WTC11 (cell line): ENCODE results near the gene MYLK4. TPM values are rescaled to one million over a fixed set of nuclear protein-coding genes. Genes with fewer than 3 reads are reported as not detected.

ENCODE experiments used
- ATAC-seq: fragments of 200-7000 bp; cut with Tn5 transposase; 2 replicates; pipeline ENCODE4 v1.10.0; 2021; ENCODE audit warnings: mild to moderate bottlenecking, moderate library complexity
- CTCF ChIA-PET: fragments of 300-600 bp; sonication (Branson Sonifier 250); formaldehyde crosslinking; loops from one replicate; lab custom pipeline; 2021; ENCODE audit warnings: antibody characterized with exemption; lab: Charles Lee
- POLR2A ChIA-PET: fragments of 350-600 bp; sonication (Branson Sonifier 250); formaldehyde crosslinking; loops from one replicate; lab custom pipeline; 2021; ENCODE audit warnings: antibody characterized with exemption; lab: Charles Lee
- DNase-seq: peaks from one replicate; pipeline ENCODE4 v3.0.0; 2021; ENCODE audit warnings: low spot score
- H3K27ac Mint-ChIP-seq: 2 replicates; pipeline ENCODE4 v1.8.0; 2021; ENCODE audit warnings: mixed read lengths
- H3K27me3 Mint-ChIP-seq: 2 replicates; pipeline ENCODE4 v1.8.0; 2021; ENCODE audit warnings: low read depth, mild to moderate bottlenecking, moderate library complexity, mixed read lengths
- H3K36me3 Mint-ChIP-seq: 2 replicates; pipeline ENCODE4 v1.8.0; 2021; ENCODE audit warnings: mixed read lengths
- H3K4me1 Mint-ChIP-seq: 2 replicates; pipeline ENCODE4 v1.8.0; 2022; ENCODE audit warnings: mixed read lengths
- H3K4me3 Mint-ChIP-seq: 2 replicates; pipeline ENCODE4 v1.8.0; 2021; ENCODE audit warnings: mild to moderate bottlenecking, moderate library complexity, mixed read lengths
- H3K9me3 Mint-ChIP-seq: 2 replicates; pipeline ENCODE4 v1.8.0; 2021; ENCODE audit warnings: mixed read lengths
- GTF2I ChIP-seq: fragments of 250-450 bp; sonication (Bioruptor Pico); conservative IDR thresholded peaks from 2 replicates; pipeline ENCODE4 v1.4.0; 2021; ENCODE audit warnings: mild to moderate bottlenecking
- NFATC4 ChIP-seq: fragments of 250-450 bp; sonication (Bioruptor Pico); IDR thresholded peaks from 2 replicates; pipeline ENCODE4 v1.9.0; 2021; ENCODE audit warnings: mild to moderate bottlenecking
- OVOL2 ChIP-seq: fragments of 250-450 bp; sonication (Bioruptor Pico); IDR thresholded peaks from 2 replicates; pipeline ENCODE4 v1.9.0; 2021; ENCODE audit warnings: mild to moderate bottlenecking, borderline replicate concordance
- total RNA-seq: library from RNA; stranded (reverse); gene quantifications from 3 replicates; pipeline ENCODE4 v1.2.3, GENCODE V29; 2021
- TF ChIP-seq, protein P1 (sequence below): sonication (generic); formaldehyde crosslinking; IDR thresholded peaks from 2 replicates; pipeline ENCODE4 v1.8.1; 2022; ENCODE audit warnings: mild to moderate bottlenecking, moderate library complexity, missing genetic modification reagents
- TF ChIP-seq, protein P2 (sequence below): sonication (generic); formaldehyde crosslinking; IDR thresholded peaks from 2 replicates; pipeline ENCODE4 v1.8.1; 2023; ENCODE audit warnings: mild to moderate bottlenecking, missing genetic modification reagents, borderline replicate concordance
- TF ChIP-seq, protein P3 (sequence below): sonication (generic); formaldehyde crosslinking; IDR thresholded peaks from 2 replicates; pipeline ENCODE4 v1.8.1; 2022; ENCODE audit warnings: low read depth, missing genetic modification reagents, borderline replicate concordance
- TF ChIP-seq, protein P4 (sequence below): sonication (generic); formaldehyde crosslinking; IDR thresholded peaks from 2 replicates; pipeline ENCODE4 v1.8.1; 2023; ENCODE audit warnings: mild to moderate bottlenecking, missing genetic modification reagents, moderate library complexity

The MYLK4 gene
- total RNA-seq, 1 experiment from 2014 or later: 0.13 TPM

DNA sequence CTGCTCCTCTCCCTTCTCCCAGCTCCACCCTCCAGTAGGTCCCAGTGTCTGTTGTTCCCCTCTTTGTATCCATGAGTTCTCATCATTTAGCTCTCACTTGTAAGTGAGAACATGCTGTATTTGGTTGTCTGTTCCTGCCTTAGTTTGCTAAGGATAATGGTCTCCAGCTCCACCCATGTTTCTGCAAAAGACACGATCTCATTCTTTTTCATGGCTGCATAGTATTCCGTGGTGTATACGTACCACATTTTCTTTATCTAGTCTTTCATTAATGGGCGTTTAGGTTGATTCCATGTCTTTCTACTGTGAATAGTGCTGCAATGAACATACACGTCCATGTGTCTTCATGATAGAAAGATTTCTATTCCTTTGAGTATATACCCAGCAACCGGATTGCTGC lies 136.6 kb downstream of the MYLK4 start:
- H3K36me3 Mint-ChIP-seq: peaks cover 6% of the 10 kb centered on the region
- TF ChIP-seq, protein P1, sequence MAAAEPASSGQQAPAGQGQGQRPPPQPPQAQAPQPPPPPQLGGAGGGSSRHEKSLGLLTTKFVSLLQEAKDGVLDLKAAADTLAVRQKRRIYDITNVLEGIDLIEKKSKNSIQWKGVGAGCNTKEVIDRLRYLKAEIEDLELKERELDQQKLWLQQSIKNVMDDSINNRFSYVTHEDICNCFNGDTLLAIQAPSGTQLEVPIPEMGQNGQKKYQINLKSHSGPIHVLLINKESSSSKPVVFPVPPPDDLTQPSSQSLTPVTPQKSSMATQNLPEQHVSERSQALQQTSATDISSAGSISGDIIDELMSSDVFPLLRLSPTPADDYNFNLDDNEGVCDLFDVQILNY (CRISPR knock-in tag): no peak
- TF ChIP-seq, protein P2, sequence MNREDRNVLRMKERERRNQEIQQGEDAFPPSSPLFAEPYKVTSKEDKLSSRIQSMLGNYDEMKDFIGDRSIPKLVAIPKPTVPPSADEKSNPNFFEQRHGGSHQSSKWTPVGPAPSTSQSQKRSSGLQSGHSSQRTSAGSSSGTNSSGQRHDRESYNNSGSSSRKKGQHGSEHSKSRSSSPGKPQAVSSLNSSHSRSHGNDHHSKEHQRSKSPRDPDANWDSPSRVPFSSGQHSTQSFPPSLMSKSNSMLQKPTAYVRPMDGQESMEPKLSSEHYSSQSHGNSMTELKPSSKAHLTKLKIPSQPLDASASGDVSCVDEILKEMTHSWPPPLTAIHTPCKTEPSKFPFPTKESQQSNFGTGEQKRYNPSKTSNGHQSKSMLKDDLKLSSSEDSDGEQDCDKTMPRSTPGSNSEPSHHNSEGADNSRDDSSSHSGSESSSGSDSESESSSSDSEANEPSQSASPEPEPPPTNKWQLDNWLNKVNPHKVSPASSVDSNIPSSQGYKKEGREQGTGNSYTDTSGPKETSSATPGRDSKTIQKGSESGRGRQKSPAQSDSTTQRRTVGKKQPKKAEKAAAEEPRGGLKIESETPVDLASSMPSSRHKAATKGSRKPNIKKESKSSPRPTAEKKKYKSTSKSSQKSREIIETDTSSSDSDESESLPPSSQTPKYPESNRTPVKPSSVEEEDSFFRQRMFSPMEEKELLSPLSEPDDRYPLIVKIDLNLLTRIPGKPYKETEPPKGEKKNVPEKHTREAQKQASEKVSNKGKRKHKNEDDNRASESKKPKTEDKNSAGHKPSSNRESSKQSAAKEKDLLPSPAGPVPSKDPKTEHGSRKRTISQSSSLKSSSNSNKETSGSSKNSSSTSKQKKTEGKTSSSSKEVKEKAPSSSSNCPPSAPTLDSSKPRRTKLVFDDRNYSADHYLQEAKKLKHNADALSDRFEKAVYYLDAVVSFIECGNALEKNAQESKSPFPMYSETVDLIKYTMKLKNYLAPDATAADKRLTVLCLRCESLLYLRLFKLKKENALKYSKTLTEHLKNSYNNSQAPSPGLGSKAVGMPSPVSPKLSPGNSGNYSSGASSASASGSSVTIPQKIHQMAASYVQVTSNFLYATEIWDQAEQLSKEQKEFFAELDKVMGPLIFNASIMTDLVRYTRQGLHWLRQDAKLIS (CRISPR knock-in tag): no peak
- TF ChIP-seq OVOL2 (CRISPR knock-in tag) (no peak), GTF2I (CRISPR knock-in tag) (peak; percentile 34; the same call in 1 of the 2 replicates), NFATC4 (CRISPR knock-in tag) (no peak)
- TF ChIP-seq, protein P3, sequence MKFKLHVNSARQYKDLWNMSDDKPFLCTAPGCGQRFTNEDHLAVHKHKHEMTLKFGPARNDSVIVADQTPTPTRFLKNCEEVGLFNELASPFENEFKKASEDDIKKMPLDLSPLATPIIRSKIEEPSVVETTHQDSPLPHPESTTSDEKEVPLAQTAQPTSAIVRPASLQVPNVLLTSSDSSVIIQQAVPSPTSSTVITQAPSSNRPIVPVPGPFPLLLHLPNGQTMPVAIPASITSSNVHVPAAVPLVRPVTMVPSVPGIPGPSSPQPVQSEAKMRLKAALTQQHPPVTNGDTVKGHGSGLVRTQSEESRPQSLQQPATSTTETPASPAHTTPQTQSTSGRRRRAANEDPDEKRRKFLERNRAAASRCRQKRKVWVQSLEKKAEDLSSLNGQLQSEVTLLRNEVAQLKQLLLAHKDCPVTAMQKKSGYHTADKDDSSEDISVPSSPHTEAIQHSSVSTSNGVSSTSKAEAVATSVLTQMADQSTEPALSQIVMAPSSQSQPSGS (CRISPR knock-in tag): no peak
- TF ChIP-seq, protein P4, sequence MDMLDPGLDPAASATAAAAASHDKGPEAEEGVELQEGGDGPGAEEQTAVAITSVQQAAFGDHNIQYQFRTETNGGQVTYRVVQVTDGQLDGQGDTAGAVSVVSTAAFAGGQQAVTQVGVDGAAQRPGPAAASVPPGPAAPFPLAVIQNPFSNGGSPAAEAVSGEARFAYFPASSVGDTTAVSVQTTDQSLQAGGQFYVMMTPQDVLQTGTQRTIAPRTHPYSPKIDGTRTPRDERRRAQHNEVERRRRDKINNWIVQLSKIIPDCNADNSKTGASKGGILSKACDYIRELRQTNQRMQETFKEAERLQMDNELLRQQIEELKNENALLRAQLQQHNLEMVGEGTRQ (CRISPR knock-in tag): no peak
- no peak for ATAC-seq
- H3K4me1 Mint-ChIP-seq: no peaks in the 10 kb centered on the region
- ChIA-PET CTCF (no interaction called here), POLR2A (no interaction called here)
- peaks cover 26% of the 10 kb centered on the region for H3K9me3 Mint-ChIP-seq
- no peak overlapping the region for H3K4me3 Mint-ChIP-seq
- H3K27ac Mint-ChIP-seq: no peak overlapping the region
- no peaks in the 10 kb centered on the region for H3K27me3 Mint-ChIP-seq
- DNase-seq: no peak

Other genes starting within 250 kb of the MYLK4 start
- gene WRNIP1, start 14.5 kb upstream of the MYLK4 start, total RNA-seq: 33.8 to 36.3 TPM (median 36.2 TPM) in 3 replicates
- 14.8 to 21.1 TPM (median 16.9 TPM) in 3 replicates for gene SERPINB1, start 90.9 kb upstream of the MYLK4 start, total RNA-seq
- 39.5 to 43.7 TPM (median 41.6 TPM) in 3 replicates for gene SERPINB9, start 152.4 kb upstream of the MYLK4 start, total RNA-seq
- gene SERPINB6, start 220.6 kb upstream of the MYLK4 start, total RNA-seq: 28.0 to 33.7 TPM (median 32.9 TPM) in 3 replicates
- gene NQO2, start 249.0 kb upstream of the MYLK4 start, total RNA-seq: 119 to 152 TPM (median 150 TPM) in 3 replicates